Mesenchymal stem cell (in vitro differentiated cells and primary cell): ENCODE results near the gene NBPF6.
"Not testable (repeated sequence)": the region's sequence is repeated elsewhere in the genome, so short reads cannot be mapped to it uniquely, and the experiment has no call there.

Experiments
- DNase-seq: peaks from one replicate; pipeline ENCODE4 v3.0.0-alpha.2; 2013
- H2AFZ ChIP-seq: one replicate; pipeline ENCODE4 v1.6.1; 2013; ENCODE audit warnings: low read depth, mild to moderate bottlenecking, control low read depth, inconsistent platforms, low read length, moderate library complexity
- H2AK5ac ChIP-seq: 2 replicates; pipeline ENCODE4 v1.6.1; 2013; ENCODE audit warnings: low read length, moderate library complexity, mild to moderate bottlenecking, inconsistent platforms; ENCODE audit not compliant: severe bottlenecking
- H2BK120ac ChIP-seq: one replicate; pipeline ENCODE4 v1.6.1; 2013; ENCODE audit warnings: low read depth, mild to moderate bottlenecking, inconsistent platforms, low read length, moderate library complexity
- H2BK12ac ChIP-seq, 2 experiments: one replicate each; pipeline ENCODE4 v1.6.1; 2013; ENCODE audit warnings: inconsistent platforms in 2 of 2, low read length in 2 of 2, mild to moderate bottlenecking in 2 of 2, moderate library complexity in 2 of 2, control low read depth in 1 of 2
- H2BK15ac ChIP-seq: one replicate; pipeline ENCODE4 v1.6.1; 2013; ENCODE audit warnings: mild to moderate bottlenecking, low read depth, inconsistent platforms; ENCODE audit not compliant: poor library complexity, severe bottlenecking
- H2BK5ac ChIP-seq: 2 replicates; pipeline ENCODE4 v1.6.1; 2013; ENCODE audit warnings: low read depth, mild to moderate bottlenecking, low read length, control low read depth, inconsistent platforms; ENCODE audit not compliant: poor library complexity, severe bottlenecking
- H3K14ac ChIP-seq, 2 experiments: one replicate each; pipeline ENCODE4 v1.6.1; 2013; ENCODE audit warnings: inconsistent platforms in 2 of 2, low read length in 2 of 2, control low read depth in 1 of 2, mild to moderate bottlenecking in 1 of 2, moderate library complexity in 1 of 2
- H3K18ac ChIP-seq, 2 experiments: one replicate each; pipeline ENCODE4 v1.6.1; 2013; ENCODE audit warnings: inconsistent platforms in 2 of 2, low read length in 2 of 2, control low read depth in 1 of 2, low read depth in 1 of 2, mild to moderate bottlenecking in 1 of 2
- H3K23ac ChIP-seq, 2 experiments: one replicate each; pipeline ENCODE4 v1.6.1; 2013; ENCODE audit warnings: inconsistent platforms in 2 of 2, low read length in 2 of 2, mild to moderate bottlenecking in 2 of 2, moderate library complexity in 2 of 2, control low read depth in 1 of 2
- H3K27ac ChIP-seq: 2 replicates; pipeline ENCODE4 v1.5.1; 2013; ENCODE audit warnings: mild to moderate bottlenecking, moderate library complexity, low read length, control low read depth, inconsistent platforms; ENCODE audit not compliant: poor library complexity, severe bottlenecking
- H3K27me3 ChIP-seq, 2 experiments: 2 replicates each; pipeline versions ENCODE4 v1.6.1 to v1.7.0; 2013; ENCODE audit warnings: low read length in 2 of 2, mild to moderate bottlenecking in 2 of 2, moderate library complexity in 2 of 2, control low read depth in 1 of 2, inconsistent platforms in 1 of 2; ENCODE audit not compliant: control insufficient read depth in 1 of 2, insufficient read depth in 1 of 2
- H3K36me3 ChIP-seq, 2 experiments: 2 replicates each; pipeline versions ENCODE4 v1.6.1 to v1.7.0; 2013; ENCODE audit warnings: low read length in 2 of 2, control low read depth in 1 of 2, inconsistent platforms in 1 of 2, low read depth in 1 of 2, mild to moderate bottlenecking in 1 of 2; ENCODE audit not compliant: insufficient read depth in 2 of 2, control insufficient read depth in 1 of 2
- H3K4ac ChIP-seq, 2 experiments: one replicate each; pipeline ENCODE4 v1.6.1; 2013; ENCODE audit warnings: inconsistent platforms in 2 of 2, low read length in 2 of 2, mild to moderate bottlenecking in 2 of 2, moderate library complexity in 2 of 2, control low read depth in 1 of 2, low read depth in 1 of 2
- H3K4me1 ChIP-seq: 2 replicates; pipeline ENCODE4 v1.6.1; 2013; ENCODE audit warnings: low read depth, low read length, control low read depth; ENCODE audit not compliant: control insufficient read depth, insufficient read depth
- H3K4me2 ChIP-seq: 2 replicates; pipeline ENCODE4 v1.6.1; 2013; ENCODE audit warnings: low read length, mild to moderate bottlenecking, inconsistent platforms; ENCODE audit not compliant: poor library complexity, severe bottlenecking
- H3K4me3 ChIP-seq, 2 experiments: 2 replicates each; pipeline versions ENCODE4 v1.5.1 to v1.7.0; 2013; ENCODE audit warnings: low read length in 2 of 2, mild to moderate bottlenecking in 2 of 2, control low read depth in 1 of 2, low read depth in 1 of 2; ENCODE audit not compliant: insufficient read depth in 1 of 2
- H3K79me1 ChIP-seq: replicated peaks from 2 replicates; pipeline ENCODE4 v1.6.1; 2013; ENCODE audit warnings: mild to moderate bottlenecking, control low read depth, low read length, inconsistent platforms; ENCODE audit not compliant: poor library complexity, severe bottlenecking
- H3K9ac ChIP-seq: 2 replicates; pipeline ENCODE4 v1.7.0; 2013; ENCODE audit warnings: mild to moderate bottlenecking, low read length, moderate library complexity
- H3K9me3 ChIP-seq: 2 replicates; pipeline ENCODE4 v1.7.0; 2013; ENCODE audit warnings: mild to moderate bottlenecking, low read length; ENCODE audit not compliant: control insufficient read depth
- H4K8ac ChIP-seq: one replicate; pipeline ENCODE4 v1.6.1; 2013; ENCODE audit warnings: inconsistent platforms, mild to moderate bottlenecking, low read length, moderate library complexity
- H4K91ac ChIP-seq: one replicate; pipeline ENCODE4 v1.6.1; 2013; ENCODE audit warnings: mild to moderate bottlenecking, low read length, inconsistent platforms
- WGBS: methylation state at CpG from one replicate; pipeline ENCODE4 v1.1.7; 2013; ENCODE audit warnings: mixed read lengths; 5-methylcytosine and 5-hydroxymethylcytosine counted together

The NBPF6 gene

DNA sequence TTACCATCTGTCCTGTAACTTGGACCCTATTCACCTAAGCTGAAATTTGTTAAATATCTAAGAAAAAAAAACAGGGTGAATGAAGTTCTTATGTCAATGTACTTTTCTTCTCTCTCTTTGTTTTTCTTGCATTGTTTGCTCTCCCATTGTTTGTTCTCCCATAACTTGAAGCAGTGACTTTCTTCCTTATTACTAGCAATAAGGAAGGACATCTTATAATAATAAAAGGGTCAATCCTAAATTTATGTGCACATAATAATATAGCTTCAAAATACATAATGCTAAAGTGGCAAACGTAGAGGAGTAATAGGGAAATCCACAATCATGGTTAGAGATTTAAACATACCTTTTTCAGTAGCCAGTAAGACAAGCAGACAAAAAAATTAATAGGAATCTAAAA, 23.3 kb upstream of the NBPF6 start:
- not testable (repeated sequence) for H2BK5ac ChIP-seq, H3K9ac ChIP-seq, H4K91ac ChIP-seq, H2AK5ac ChIP-seq, H3K27ac ChIP-seq, H3K9me3 ChIP-seq, H3K27me3 ChIP-seq, H3K79me1 ChIP-seq, H2AFZ ChIP-seq, H2BK120ac ChIP-seq, H3K4me3 ChIP-seq, H3K23ac ChIP-seq, H3K4me2 ChIP-seq, H3K4me1 ChIP-seq, H3K18ac ChIP-seq, H2BK12ac ChIP-seq, H4K8ac ChIP-seq, H3K4ac ChIP-seq, DNase-seq, H3K36me3 ChIP-seq, H2BK15ac ChIP-seq, H3K14ac ChIP-seq
- no CpG with 5 or more reads among the region's 1 CpG for WGBS

- H3K23ac ChIP-seq, H2BK12ac ChIP-seq, H4K8ac ChIP-seq, H3K4me3 ChIP-seq, H4K91ac ChIP-seq, H3K79me1 ChIP-seq, H3K27ac ChIP-seq, H2BK15ac ChIP-seq, H2BK5ac ChIP-seq, H3K27me3 ChIP-seq, H3K9ac ChIP-seq, H2BK120ac ChIP-seq, H3K18ac ChIP-seq, H3K4me1 ChIP-seq, DNase-seq, H3K4ac ChIP-seq, H2AFZ ChIP-seq, H3K14ac ChIP-seq, H3K4me2 ChIP-seq, H3K9me3 ChIP-seq, H2AK5ac ChIP-seq, H3K36me3 ChIP-seq: not testable (repeated sequence)
- WGBS = no CpG with 5 or more reads among the region's 11 CpGs
These were observed 18.1 kb upstream of the NBPF6 start for GRCh38 chr1:108432002-108432401.

DNA sequence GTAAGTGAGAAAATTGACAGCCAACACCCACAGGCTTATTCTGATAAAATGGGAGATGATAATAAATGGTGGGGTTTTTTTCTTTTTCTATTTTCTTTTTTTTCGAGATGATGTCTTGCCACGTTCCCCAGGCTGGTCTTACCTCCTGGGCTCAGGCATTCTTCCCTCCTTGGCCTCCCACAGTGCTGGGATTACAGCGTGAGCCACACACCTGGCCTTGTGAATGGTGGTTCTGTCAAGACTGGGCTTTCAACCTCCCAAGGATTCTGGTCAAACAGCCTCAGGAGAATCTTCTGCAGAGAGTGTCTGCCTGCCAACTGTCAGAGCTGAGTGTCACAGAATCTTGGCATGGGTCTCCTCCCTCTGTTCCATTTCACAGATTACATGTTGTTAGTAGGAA, 16.7 kb upstream of the NBPF6 start:
- not testable (repeated sequence) for H2BK15ac ChIP-seq, H2BK12ac ChIP-seq, H3K9me3 ChIP-seq, H3K18ac ChIP-seq, H3K4me1 ChIP-seq, H3K9ac ChIP-seq, H2AK5ac ChIP-seq, H3K23ac ChIP-seq, H3K14ac ChIP-seq, H4K91ac ChIP-seq, H2AFZ ChIP-seq, H3K27ac ChIP-seq, H3K27me3 ChIP-seq, H3K4ac ChIP-seq, H2BK120ac ChIP-seq, H3K4me3 ChIP-seq, DNase-seq, H4K8ac ChIP-seq, H3K79me1 ChIP-seq, H3K36me3 ChIP-seq, H2BK5ac ChIP-seq, H3K4me2 ChIP-seq
- WGBS = no CpG with 5 or more reads among the region's 3 CpGs

GRCh38 chr1:108438536-108438935, 11.6 kb upstream of the NBPF6 start:
- not testable (repeated sequence) for H3K4me3 ChIP-seq, H3K9me3 ChIP-seq, H3K4me1 ChIP-seq, H2BK120ac ChIP-seq, H2BK15ac ChIP-seq, H3K27ac ChIP-seq, H4K91ac ChIP-seq, H3K23ac ChIP-seq, H4K8ac ChIP-seq, H3K36me3 ChIP-seq, H3K4ac ChIP-seq, H3K14ac ChIP-seq, H2BK12ac ChIP-seq, H3K27me3 ChIP-seq, H2AFZ ChIP-seq, H3K18ac ChIP-seq, DNase-seq, H3K9ac ChIP-seq, H2AK5ac ChIP-seq, H3K4me2 ChIP-seq, H3K79me1 ChIP-seq, H2BK5ac ChIP-seq
